Activated T-helper 1 cell treated with anti-CD3 and anti-CD28 coated beads, Interleukin-2, amount 50 U/mL, for 16 hours (primary cell): ENCODE measurements around the gene SPPL2B.
A peak's percentile ranks its signal among the peaks of the same experiment; 100 is the strongest.

Experiments
- DNase-seq, 2 donors: peaks; one replicate each; pipeline ENCODE4 v3.0.0-alpha.2; 2020; ENCODE audit warnings: low read depth in 1 of 2, low spot score in 1 of 2

SPPL2B gene

GRCh38 chr19:2320939-2321338 lies 7.5 kb upstream of the SPPL2B start:
- no peak for DNase-seq

GRCh38 chr19:2321565-2322283 lies 6.8 kb upstream of the SPPL2B start:
- no peak for DNase-seq

- DNase-seq, result no peak
Observed at GRCh38 chr19:2323707-2324106, 4.8 kb upstream of the SPPL2B start.

GRCh38 chr19:2324220-2324948 lies 4.1 kb upstream of the SPPL2B start:
- DNase-seq, result no peak

- no peak for DNase-seq
Observed at GRCh38 chr19:2325281-2326046, 3.0 kb upstream of the SPPL2B start.

GRCh38 chr19:2326699-2327360 lies 1.7 kb upstream of the SPPL2B start:
- DNase-seq, result no peak

GRCh38 chr19:2327773-2328400 lies 597 bp upstream of the SPPL2B start:
- DNase-seq, result peak in 1 of 2 donors; percentile 32

GRCh38 chr19:2329149-2329478 lies 630 bp downstream of the SPPL2B start:
- DNase-seq, result no peak

- no peak for DNase-seq
Observed at GRCh38 chr19:2329501-2329916, 1.0 kb downstream of the SPPL2B start.

- no peak for DNase-seq
Observed at GRCh38 chr19:2330255-2330631, 1.8 kb downstream of the SPPL2B start.

- no peak for DNase-seq
Observed at GRCh38 chr19:2330632-2331284, 2.3 kb downstream of the SPPL2B start.

- DNase-seq, result no peak
Observed at GRCh38 chr19:2331601-2332246, 3.2 kb downstream of the SPPL2B start.

- DNase-seq, result no peak
Observed at GRCh38 chr19:2332341-2333026, 4.0 kb downstream of the SPPL2B start.

- DNase-seq, result no peak
Observed at GRCh38 chr19:2333027-2333806, 4.7 kb downstream of the SPPL2B start.

- no peak for DNase-seq
Observed at GRCh38 chr19:2333807-2334211, 5.3 kb downstream of the SPPL2B start.

GRCh38 chr19:2334426-2334825 lies 5.9 kb downstream of the SPPL2B start:
- DNase-seq, result no peak

GRCh38 chr19:2334986-2335846 lies 6.7 kb downstream of the SPPL2B start:
- DNase-seq, result no peak

GRCh38 chr19:2335848-2336247 lies 7.4 kb downstream of the SPPL2B start:
- DNase-seq, result no peak
